Measurements from ENCODE around the gene NBEAL1.
"Not testable (repeated sequence)": the region's sequence is repeated elsewhere in the genome, so short reads cannot be mapped to it uniquely, and the experiment has no call there.

NBEAL1 gene

DNA sequence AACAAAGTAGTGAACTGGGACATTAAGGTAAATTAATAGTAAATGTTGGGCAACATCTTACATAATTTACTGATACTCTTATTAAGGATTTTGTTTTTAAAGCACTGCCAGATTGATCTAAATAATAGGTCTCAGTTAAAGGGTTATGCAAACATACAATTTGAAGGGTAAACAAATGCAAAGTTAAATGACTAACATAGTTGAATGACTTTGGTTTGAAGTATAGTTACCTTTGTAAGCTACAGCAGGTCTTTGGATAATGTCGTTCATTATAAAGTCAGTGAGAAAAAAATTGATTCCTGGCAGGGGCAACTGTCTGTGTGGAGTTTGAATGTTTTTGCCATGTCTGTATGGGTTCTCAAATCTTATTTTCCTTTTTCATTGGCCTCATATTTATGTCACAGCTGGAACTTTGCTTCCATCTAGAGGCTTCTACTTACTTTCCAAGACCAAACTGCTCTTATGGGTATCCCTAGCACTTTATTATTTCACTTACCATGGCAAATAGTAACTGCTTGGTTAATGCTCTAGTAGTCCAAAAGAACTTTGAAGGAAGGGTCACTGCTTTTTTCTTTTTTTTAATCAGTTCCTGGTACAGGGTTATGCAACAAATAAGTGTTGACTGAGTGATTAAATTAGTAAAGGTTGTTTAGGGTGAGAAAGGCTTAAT, 107.8 kb downstream of the NBEAL1 start:
- no peak for DNase-seq

DNA sequence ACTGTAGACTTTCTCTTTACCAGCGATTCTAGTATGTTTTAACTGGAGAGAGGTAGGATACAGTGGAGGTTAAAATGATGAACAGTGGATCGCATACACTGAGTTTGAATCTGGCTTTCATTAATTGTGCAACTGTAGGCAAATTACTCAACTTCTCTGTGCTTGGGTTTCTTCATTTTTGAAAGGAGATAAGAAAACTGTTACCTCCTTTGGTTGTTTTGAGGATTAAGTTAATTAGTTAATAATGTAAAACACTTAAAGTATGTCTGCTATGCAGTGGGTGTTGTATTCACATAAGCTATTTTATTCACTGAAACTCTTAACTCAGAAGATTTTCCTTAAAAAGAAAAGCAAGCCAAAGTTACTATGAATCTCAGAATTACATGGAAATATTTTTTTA, 112.3 kb downstream of the NBEAL1 start:
- DNase-seq, result no peak

DNA sequence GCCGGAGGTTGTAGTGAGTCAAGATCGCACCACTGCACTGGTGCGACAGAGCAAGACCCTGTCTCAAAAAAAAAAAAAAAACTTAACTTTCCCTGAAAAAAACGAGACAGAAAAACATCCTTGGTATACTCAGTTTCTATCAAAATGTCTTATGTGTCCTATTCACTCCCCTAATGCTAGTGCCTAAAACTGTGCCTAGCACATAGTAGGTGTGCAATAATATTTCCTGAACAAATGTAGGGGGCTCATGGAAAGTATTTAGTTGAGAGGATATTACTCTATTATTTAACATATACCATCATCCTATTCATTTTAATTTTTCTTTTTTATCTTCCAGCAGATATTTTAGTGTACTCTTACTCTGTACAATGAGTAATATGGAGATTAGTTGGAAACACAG, 120.4 kb downstream of the NBEAL1 start:
- DNase-seq, result no peak

DNA sequence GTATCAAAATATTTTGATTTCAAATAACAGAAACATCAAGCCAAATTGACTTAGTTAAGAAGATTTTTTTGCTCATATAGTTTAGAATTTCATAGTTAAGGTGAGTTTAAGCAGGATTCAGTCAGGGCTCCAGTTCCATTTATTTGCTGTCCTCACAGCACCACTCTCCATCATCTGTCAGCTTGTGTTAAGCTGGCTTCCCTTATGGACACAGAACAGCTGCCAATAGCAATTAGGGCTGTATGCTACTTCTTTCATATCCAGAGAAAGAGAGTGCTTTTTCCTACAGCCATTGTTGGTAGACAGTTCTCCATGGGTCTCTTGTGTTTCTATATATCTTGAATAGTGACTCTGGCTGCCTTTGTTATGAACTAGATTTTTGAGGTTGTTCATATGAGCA, 128.7 kb downstream of the NBEAL1 start:
- no peak for DNase-seq

DNA sequence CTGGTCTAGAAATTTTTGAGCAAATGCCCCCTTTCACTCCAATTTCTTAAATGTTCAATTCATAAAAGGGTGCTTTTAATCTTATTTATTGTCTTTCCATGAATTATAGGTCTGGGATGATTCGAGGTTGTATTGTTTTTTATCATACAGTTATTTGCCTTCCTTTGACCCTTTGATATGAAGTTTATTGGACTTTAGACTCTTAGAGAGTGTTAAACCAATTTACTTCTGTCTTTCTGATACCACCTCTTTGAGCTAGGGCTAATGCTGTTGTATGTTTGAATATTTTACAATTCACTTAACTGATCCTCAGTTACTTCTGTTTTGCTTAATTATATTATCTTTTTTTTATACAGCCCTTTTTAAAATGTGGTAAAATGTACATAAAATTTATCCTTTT, 134.5 kb downstream of the NBEAL1 start:
- no peak for DNase-seq

DNA sequence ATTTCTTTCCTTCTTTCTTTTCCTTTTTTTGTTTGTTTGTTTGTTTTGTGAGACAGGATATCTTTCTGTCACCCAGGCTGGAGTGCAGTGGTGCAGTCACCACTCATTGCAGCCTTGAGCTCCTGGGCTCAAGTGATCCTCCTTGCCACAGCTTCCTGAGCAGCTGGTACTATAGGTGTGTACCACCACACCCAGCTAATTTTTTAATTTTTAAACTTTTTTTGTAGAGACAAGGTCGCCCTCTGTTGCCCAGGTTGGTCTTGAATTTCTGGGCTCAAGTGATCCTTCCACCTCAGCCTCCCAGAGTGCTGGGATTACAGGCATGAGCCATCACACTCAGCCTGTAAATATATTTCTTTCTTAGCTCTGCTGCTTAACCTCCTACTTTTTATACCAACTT, 140.7 kb downstream of the NBEAL1 start:
- DNase-seq, result peak; percentile 7

DNA sequence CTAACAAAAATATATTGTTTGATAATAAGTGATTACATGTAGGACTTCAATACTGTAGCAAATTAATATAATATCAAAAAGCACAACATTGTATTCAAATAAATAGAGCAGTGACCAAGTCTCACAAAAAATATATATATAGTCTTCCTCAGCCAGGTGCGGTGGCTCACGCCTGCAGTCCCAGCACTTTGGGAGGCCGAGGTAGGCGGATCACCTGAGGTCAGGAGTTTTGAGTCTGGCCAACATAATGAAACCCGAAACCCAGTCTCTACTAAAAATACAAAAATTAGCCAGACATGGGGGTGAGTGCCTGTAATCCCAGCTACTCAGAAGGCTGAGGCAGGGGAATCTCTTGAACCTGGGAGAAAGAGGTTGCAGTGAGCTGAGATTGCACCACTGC, 148.0 kb downstream of the NBEAL1 start:
- not testable (repeated sequence) for DNase-seq

DNA sequence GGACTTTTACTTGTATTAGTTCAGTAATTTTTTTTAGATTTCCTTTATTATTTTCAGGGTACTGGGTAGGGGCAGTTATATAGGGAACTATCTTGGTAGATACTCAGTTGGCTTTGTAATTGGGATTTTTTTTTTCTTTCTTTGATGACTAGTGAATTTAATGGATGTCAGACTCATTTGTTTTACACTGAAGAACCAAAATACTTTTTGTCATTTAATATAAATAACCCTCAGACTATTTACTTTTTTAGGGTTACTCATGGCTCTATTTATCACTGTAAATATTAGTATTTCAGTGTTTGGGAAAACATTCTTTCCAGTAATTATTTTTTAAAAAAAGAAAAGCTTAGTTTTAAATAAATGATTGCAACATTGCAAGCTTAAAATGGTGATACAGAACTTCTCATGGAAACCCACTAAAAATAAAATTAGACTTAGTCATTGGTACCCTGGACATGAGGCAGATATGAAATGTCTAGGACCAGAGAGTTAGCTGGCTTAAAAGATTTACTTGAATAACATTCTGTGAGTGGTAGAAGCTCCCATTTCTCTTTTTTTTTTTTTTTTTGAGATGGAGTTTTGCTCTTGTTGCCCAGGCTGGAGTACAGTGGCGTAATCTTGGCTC, 149.7 kb downstream of the NBEAL1 start:
- no peak for DNase-seq

DNA sequence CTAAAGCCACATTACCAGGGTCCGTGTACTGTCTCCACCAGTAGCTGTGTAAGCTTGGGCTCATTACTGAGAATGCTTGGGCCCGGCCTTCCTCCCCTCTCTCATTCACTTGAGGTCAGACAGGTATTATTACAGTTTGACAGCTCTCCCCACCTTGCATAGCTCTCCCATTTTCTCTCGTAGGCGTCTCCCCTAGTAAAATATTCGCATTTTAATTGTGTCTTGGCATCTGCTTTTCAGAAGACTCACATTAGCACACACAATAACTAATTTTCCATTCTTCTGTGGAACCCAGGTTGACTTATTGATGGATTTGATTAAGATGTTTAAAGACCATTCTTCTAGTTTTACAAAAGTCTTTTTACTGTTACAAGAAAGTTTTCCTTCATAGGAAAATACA, 153.1 kb downstream of the NBEAL1 start:
- DNase-seq, result no peak

DNA sequence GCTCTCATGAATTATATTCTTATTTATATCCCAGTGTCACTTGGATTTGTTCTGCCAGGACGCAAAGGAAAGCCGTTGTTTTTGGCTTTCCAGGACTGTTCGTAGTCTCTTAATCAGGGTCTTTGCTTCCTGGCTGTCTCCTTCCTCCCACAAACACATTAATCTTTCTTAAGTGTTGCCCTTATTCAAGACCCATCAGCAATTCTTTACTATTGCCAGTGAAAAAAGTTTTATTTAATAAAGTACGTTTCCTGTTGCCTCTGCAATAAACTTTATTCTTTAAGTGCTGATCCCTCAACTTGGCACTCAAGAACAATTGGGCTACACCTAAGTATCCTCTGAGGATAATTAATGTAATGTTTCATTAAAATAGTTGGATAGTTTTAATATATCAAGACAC, 155.8 kb downstream of the NBEAL1 start:
- DNase-seq, result no peak

DNA sequence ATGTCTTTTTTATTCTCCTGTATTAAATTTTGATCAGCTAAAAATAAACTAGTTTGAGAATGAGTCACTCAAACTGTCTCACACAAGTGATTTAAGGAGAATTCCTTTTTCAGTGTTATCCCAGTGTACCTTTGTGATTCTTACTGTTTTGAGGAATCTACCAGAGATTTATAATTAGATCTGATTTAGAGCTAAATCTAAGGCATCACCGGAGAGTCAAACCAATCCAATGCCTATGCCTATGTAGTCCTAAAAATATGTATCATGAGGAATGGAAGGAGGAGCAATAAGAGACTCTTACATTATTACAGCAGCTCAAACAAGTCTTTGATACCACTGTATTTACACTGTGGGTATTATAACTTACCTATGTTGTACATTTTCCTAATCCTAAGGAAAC, 160.7 kb downstream of the NBEAL1 start:
- no peak for DNase-seq

DNA sequence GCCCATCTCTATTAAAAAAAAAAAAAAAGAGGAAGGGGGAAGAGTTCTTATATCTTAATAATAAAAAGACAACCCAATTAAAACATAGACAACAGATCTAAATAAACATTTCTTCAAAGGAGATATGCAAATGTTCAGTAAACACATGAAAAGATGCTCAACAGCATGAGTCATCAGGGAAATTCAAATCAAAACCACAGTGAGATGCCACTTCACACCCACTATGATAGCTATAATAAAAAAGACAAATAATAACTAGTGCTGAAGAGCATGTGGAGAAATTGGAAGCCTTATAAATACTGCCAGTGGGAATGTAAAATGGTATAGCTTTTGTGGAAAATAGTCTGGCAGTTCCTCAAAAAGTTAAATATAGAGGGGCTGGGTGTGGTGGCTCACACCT, 162.7 kb downstream of the NBEAL1 start:
- no peak for DNase-seq

DNA sequence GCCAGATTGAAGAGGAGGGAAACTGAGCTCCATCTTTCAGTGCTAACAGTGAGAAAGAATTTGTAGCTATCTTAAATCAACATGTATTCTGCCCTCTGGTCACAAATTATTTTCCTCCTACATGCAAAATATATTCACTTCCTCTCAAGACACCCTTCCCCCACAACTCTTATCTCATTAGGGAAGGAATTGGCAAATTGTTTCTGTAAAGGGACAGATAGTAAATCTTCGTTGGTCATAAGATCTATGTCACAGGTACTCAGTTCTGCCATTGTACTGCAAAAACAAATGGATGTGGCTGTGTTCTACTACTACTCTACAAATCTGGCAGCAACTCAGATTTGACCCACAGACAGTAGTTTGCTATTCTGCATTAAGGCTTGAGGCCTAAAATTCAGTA, 171.2 kb downstream of the NBEAL1 start:
- no peak for DNase-seq

DNA sequence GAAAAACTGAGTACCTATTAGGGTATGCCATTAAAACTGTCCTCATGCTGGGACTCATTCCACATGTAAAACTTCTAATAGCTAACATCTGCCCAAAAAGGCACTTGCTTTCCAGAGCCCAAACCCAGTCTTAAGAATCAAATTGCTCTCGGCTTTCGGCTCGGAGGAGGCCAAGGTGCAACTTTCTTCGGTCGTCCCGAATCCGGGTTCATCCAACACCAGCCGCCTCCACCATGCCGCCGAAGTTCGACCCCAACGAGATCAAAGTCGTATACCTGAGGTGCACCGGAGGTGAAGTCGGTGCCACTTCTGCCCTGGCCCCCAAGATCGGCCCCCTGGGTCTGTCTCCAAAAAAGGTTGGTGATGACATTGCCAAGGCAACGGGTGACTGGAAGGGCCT, 175.9 kb downstream of the NBEAL1 start:
- not testable (repeated sequence) for DNase-seq

DNA sequence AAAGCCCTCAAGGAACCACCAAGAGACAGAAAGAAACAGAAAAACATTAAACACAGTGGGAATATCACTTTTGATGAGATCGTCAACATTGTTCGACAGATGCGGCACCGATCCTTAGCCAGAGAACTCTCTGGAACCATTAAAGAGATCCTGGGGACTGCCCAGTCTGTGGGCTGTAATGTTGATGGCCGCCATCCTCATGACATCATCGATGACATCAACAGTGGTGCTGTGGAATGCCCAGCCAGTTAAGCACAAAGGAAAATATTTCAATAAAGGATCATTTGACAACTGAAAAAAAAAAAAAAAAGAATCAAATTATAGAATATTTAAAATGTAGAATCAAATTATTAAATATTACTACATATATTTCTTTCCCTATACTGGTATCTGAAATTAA, 176.4 kb downstream of the NBEAL1 start:
- not testable (repeated sequence) for DNase-seq

DNA sequence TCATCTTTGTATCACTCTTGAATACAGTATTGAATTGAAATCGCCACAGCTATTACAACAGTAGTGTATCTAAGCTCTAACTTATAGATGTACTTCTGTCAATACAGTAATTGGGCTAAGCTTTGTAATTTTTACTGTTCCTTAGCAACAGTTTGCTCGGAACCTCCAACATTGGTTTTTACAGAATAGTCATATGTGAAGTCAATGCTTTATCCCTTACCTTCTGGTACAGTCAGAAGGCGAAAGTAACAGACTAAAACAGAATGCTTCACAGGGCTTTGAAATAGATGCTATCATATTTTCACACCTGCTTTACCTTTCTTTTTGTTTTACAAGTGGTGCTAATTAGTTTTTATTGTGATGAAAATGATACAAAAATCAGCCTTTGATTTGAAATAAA, 177.3 kb downstream of the NBEAL1 start:
- no peak for DNase-seq

DNA sequence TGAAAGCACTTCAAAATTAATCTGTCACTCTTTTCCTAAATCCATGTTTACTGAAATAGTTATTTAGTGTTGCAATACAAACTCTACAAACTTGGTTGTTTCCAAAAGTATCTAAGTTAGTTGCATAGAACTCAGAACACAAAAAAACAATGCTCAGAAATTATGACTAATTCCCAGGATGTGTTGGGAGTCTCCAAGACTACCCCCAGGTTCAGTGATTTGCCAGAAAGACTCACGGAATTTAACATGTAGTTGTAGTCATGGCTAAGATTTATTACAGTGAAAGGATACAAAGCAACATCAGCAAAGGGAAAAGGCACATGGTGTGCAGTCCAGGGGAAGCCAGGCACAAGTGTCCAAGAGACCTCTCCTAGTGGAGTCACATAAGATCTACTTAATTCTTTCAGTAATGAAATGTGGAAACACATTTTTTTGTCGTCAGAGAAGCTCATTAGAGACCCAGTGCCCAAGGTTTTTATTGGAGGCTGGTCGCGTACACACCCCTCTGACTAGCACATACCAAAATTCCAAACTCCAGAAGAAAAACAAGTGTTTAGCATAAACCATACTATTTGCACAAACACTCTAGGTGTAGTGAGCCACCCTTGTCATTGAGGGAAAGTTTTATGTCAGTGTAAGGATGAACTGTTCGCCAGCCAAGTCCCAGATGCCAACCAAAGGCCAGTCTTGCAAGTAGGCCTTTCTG, 180.8 kb downstream of the NBEAL1 start:
- no peak for DNase-seq

DNA sequence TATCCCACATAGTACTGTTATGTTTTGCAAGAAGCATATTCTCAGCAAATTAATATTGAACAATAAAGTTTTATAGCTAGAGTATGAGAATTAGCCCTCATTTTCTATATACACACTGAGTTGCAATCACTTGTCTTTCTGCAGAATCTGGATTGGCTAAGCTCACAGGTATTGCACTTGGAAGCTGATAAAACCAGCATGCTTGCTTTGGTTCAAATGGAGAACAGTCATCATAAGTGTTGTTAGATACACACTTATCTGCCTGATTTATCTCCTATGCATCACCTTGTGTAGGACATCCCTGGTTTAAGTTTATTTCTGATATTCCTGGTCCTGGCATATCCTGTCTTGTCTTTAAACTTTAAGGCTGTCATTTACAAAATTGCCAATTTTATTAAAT, 186.2 kb downstream of the NBEAL1 start:
- no peak for DNase-seq

DNA sequence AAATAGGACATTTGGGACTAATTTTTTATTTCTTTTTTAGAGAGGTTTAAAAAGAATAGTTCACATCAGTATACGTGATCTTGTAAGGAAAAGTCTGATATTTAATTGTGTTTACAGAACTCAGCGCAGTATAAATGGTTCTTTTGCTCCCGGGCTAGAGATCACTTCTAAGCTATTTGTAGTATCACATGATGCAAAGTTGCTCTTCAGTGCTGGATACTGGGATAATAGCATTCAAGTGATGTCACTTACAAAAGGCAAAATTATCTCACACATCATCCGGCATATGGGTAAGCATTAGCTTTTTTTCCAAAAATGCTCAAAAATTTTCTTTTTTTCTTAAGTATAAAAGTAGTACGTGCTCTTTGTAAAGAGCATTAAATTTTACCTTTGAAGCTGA, 186.8 kb downstream of the NBEAL1 start:
- no peak for DNase-seq

DNA sequence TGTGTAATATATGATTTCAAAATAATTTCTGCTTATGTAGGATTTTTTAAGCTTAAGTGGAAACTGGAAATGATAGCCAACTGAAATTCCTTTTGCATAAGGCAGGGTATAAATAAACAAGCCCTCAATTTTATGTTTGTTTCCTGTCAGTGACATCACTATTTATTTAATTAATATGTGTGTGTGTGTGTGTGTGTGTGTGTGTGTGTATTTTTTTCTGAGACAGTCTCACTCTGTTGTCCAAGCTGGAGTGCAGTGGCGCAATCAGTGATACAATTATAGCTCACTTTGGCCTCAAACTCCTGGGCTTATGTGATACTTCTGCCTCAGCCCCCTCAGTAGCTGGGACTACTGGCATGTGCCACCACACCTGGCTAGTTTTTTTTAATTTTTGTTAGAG, 194.9 kb downstream of the NBEAL1 start:
- no peak for DNase-seq

DNA sequence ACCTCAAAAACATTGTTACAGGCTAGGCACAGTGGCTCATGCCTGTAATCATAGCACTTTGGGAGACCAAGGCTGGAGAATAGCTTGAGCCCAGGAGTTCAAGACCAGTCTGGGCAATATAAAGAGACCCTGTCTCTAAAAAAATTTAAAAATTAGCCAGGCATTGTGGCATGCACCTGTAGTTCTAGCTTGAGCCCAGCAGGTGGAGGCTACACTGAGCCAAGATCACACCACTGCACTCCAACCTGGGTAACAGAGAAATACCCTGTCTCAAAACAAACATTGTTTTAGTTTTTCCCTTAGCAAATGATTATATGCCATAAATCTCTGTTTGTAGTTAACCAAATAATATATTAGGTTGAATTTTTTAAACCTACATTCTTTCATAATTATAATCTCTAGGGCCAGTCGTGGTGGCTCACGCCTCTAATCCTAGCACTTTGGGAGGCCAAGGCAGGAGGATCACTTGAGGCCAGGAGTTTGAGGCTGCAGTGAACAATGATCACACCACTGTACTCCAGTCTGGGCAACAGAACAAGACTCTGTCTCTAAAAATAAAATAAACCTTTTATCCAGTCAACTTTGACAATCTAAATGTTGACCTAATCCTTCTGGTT, 210.9 kb downstream of the NBEAL1 start:
- DNase-seq, result peak; percentile 28

DNA sequence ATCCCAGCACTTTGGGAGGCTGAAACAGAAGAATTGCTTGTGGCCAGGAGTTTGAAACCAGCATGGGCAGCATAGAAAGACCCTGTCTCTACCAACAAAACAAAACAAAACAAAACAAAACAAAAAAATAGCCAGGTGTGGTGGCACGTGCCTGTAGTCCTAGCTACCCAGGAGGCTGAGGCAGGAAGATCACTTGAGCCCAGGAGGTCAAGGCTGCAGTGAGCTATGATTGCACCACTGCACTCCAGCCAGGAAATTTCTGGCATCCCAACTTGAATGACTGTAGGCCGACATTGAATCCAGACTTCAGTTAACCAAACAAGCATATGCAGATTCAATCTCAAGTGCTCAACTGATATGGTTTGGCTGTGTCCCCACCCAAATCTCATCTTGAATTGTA, 215.0 kb downstream of the NBEAL1 start:
- DNase-seq, result not testable (repeated sequence)

DNA sequence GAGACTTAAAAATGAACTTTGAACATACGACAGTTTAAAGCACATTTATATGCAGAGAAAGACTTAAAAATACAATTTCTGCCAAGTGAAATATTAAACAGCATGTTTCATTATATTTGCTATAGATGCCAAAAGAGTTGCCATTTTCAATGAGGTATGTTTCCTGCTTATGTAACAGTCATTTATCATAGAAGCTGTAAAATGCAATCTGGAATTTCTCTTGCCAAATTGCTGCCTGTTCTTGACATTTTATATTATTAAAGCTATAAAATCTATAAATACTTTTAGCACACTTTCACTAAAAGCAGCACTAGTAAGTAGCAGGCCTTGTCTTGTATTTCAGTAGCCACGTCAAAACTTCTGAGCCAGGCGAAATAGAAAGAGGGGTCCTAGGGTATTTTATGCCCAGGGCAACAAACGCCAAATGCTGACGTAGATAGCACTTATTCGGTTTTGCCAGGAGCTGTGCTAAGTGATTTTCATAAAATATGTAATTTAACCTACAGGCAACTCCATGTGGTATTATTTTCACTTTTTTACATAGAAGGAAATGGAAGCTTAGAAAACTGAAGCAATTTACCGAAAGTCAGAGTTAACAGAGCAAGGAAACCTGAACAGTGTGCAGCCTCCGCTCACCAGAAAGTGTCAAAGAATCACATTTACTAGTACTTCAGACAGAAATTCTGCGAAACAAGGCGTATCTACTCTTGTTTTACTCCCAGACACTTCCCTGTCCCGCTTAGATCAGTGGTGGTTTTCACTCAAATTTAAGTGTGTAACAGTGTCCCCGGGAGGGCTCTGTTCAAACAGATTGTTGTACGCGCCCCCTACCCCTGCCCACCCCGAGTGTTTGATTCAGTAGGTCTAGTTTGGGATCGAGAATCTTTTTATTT, 222.9 kb downstream of the NBEAL1 start:
- no peak for DNase-seq
